ENCODE results near the gene ELANE.
A peak's percentile ranks its signal among the peaks of the same experiment; 100 is the strongest.

The ELANE gene

DNA sequence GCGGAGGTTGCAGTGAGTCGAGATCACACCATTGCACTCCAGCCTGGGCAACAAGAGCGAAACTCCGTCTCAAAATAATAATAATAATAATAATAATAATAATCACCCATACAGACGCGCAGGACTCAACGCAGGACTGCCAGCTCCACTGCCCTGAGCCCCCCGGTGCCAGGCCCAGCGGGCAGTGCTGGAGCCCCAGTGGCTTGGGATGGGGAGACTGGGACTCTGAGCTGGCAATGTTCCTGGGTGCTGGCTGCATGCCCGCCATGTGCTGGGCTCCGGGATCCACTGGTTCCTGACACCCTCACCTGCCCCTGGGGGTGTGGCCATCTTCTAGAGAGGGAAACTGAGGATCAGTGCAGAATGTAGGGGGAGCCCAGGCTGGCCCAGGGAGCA, 24.8 kb upstream of the ELANE start:
- TF ChIP-seq MYC (IDR thresholded peaks at IDR 0.05; ENCODE audit: low read depth, low read length), result no peak
- no peak for TF ChIP-seq POLR2A (IDR thresholded peaks at IDR 0.05; ENCODE audit: extremely low read depth, insufficient read length)
- TF ChIP-seq, protein P1, sequence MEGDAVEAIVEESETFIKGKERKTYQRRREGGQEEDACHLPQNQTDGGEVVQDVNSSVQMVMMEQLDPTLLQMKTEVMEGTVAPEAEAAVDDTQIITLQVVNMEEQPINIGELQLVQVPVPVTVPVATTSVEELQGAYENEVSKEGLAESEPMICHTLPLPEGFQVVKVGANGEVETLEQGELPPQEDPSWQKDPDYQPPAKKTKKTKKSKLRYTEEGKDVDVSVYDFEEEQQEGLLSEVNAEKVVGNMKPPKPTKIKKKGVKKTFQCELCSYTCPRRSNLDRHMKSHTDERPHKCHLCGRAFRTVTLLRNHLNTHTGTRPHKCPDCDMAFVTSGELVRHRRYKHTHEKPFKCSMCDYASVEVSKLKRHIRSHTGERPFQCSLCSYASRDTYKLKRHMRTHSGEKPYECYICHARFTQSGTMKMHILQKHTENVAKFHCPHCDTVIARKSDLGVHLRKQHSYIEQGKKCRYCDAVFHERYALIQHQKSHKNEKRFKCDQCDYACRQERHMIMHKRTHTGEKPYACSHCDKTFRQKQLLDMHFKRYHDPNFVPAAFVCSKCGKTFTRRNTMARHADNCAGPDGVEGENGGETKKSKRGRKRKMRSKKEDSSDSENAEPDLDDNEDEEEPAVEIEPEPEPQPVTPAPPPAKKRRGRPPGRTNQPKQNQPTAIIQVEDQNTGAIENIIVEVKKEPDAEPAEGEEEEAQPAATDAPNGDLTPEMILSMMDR (IDR thresholded peaks at IDR 0.05; ENCODE audit: low read depth, low read length), result no peak
- TF ChIP-seq, protein P2, sequence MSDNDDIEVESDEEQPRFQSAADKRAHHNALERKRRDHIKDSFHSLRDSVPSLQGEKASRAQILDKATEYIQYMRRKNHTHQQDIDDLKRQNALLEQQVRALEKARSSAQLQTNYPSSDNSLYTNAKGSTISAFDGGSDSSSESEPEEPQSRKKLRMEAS (IDR thresholded peaks at IDR 0.05; ENCODE audit: low read depth, low read length), result peak; percentile 42
- no peak for DNase-seq (ENCODE audit: low read depth)

DNA sequence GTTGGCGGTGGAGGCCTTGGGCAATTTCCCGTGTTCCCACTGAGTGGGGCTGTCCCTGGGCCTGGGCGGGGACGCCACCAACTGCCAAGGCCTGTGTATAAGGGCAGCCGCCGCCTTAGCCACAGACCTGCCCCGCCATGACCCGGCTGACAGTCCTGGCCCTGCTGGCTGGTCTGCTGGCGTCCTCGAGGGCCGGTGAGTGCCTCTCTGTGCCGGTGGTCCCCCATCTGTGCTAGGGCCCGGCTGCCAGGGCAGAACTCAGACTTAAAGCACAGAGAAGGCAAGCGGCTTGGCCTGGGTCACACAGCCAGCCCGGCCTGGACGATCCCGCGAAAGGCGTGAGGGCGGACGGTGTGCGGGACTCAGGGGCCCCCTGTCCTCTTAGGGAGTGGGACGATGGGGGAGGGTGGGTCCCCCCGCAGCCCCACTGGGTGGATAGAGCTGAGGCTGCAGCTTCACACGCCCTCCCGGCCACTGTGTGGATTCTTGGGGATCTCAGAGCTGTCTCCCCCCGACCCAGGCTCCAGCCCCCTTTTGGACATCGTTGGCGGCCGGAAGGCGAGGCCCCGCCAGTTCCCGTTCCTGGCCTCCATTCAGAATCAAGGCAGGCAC, 24.3 kb upstream of the ELANE start, which contains the start of gene AZU1:
Gene AZU1 (plus strand): TSS at position 128 of the 612 bp plus-strand sequence. CDS start 10 bp downstream, at position 138.
- TF ChIP-seq, protein P1 (IDR thresholded peaks at IDR 0.05; ENCODE audit: low read depth, low read length), result no peak
- no peak for TF ChIP-seq MYC (IDR thresholded peaks at IDR 0.05; ENCODE audit: low read depth, low read length)
- TF ChIP-seq, protein P2 (IDR thresholded peaks at IDR 0.05; ENCODE audit: low read depth, low read length), result no peak
- peak; percentile 80 for TF ChIP-seq POLR2A (IDR thresholded peaks at IDR 0.05; ENCODE audit: extremely low read depth, insufficient read length)
- peak within 1 kb of the TSS; percentile 69 for H3K4me3 ChIP-seq (ENCODE audit: low read depth, low read length)
- DNase-seq (ENCODE audit: low read depth), result peak; percentile 90

More for the DNA sequence above, 24.8 kb upstream of the ELANE start:
- peak overlapping the region; percentile 69 for H3K4me3 ChIP-seq (ENCODE audit: low read depth, low read length)

DNA sequence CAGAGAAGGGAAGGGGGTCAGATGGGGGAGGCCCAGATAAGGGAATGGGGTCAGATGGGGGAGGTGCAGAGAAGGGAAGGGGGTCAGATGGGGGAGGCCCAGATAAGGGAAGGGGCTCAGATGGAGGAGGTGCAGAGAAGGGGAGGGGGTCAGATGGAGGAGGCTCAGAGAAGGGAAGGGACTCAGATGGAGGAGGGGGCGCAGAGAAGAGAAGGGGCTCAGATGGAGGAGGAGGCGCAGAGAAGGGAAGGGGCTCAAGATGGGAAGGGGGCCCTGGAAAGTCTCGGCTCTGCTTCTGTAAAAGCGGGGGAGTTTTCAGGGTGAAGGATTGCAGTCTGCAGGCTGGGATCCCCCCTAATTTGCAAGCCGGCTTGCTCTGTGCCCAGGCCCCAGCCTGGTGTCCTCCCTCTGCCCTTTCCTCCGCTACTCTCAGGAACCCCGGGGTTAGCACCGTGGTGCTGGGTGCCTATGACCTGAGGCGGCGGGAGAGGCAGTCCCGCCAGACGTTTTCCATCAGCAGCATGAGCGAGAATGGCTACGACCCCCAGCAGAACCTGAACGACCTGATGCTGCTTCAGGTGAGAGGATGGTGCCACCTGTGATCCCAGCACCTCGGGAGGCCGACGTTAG, 22.9 kb upstream of the ELANE start:
- H3K4me3 ChIP-seq (ENCODE audit: low read depth, low read length), result peak overlapping the region; percentile 69
- TF ChIP-seq MYC (IDR thresholded peaks at IDR 0.05; ENCODE audit: low read depth, low read length) (no peak), POLR2A (IDR thresholded peaks at IDR 0.05; ENCODE audit: extremely low read depth, insufficient read length) (no peak)
- TF ChIP-seq, protein P2 (IDR thresholded peaks at IDR 0.05; ENCODE audit: low read depth, low read length), result no peak
- TF ChIP-seq, protein P1 (IDR thresholded peaks at IDR 0.05; ENCODE audit: low read depth, low read length), result no peak
- DNase-seq (ENCODE audit: low read depth), result peak; percentile 48

DNA sequence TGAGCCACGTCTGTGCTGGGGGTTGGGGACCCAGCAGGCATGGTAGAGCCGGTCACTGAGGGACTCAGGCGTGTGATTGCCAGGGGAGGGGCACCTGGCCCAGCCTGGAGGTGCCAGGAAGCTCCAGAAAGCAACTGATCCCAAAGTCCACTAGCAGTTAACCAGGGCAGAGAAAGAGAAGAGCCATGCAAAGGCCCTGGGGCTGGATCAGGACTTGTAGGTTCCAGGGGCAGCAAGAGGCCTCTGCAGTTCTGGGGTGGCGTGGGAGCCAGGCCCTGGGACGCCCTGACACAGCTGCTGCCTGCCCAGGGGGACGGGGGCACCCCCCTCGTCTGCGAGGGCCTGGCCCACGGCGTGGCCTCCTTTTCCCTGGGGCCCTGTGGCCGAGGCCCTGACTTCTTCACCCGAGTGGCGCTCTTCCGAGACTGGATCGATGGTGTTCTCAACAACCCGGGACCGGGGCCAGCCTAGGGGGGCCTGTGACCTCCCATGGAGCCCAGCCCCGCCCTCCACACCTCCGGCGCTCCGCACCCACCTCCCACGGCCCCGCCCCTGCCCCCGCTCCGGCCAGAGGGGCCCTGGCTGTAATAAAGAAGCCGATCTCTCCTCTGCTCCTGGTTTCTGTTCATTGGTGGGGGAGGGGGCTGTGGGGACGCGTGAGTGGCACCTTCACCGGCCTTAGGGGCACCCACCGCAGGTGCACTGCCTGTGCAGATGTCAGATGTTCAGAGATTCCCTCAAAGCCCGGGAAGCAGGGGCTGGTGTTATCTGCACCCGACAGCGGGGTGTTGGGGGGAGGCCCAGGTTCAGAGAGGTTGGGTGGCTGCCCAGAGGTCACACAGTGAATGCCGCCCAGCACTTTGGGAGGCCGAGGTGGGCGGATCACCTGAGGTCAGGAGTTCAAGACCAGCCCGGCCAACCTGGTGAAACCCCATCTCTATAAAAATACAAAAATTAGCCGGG, 20.4 kb upstream of the ELANE start:
- DNase-seq (ENCODE audit: low read depth), result peak; percentile 30
- TF ChIP-seq, protein P2 (IDR thresholded peaks at IDR 0.05; ENCODE audit: low read depth, low read length), result no peak
- TF ChIP-seq, protein P1 (IDR thresholded peaks at IDR 0.05; ENCODE audit: low read depth, low read length), result no peak
- no peak overlapping the region for H3K4me3 ChIP-seq (ENCODE audit: low read depth, low read length)

DNA sequence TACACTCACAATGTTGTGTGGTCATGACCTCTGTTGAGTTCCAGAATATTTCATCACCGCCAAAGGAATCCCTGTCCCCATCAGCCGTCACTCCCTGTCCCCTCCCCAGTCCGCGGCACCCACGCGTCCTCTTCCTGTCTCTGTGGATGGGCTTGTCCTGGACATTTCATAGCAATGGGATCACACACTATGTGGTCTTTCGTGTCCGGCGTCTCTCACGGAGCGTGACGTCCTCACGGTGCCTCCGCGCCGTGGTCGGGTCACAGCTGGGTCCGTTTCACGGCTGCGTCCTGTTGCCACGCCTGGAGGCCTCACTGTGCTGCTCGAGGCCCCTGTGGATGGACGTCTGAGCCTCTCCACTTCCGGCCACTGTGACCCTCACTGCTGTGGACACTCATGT, 17.9 kb upstream of the ELANE start:
- DNase-seq (ENCODE audit: low read depth), result no peak
- no peak overlapping the region for H3K4me3 ChIP-seq (ENCODE audit: low read depth, low read length)
- TF ChIP-seq, protein P1 (IDR thresholded peaks at IDR 0.05; ENCODE audit: low read depth, low read length), result no peak
- TF ChIP-seq, protein P2 (IDR thresholded peaks at IDR 0.05; ENCODE audit: low read depth, low read length), result no peak
- TF ChIP-seq MYC (IDR thresholded peaks at IDR 0.05; ENCODE audit: low read depth, low read length) (no peak), POLR2A (IDR thresholded peaks at IDR 0.05; ENCODE audit: extremely low read depth, insufficient read length) (no peak)

Measured in NB4 (cell line).